SKM-1 (cell line): ENCODE measurements around the gene MTM1.

ENCODE experiments used
- DNase-seq: peaks from one replicate; lab custom pipeline; 2025; ENCODE audit not compliant: unreplicated experiment; lab: John Stamatoyannopoulos, UW

MTM1 gene

GRCh38 chrX:150655788-150656187, 87.4 kb downstream of the MTM1 start:
- DNase-seq: no peak

DNA sequence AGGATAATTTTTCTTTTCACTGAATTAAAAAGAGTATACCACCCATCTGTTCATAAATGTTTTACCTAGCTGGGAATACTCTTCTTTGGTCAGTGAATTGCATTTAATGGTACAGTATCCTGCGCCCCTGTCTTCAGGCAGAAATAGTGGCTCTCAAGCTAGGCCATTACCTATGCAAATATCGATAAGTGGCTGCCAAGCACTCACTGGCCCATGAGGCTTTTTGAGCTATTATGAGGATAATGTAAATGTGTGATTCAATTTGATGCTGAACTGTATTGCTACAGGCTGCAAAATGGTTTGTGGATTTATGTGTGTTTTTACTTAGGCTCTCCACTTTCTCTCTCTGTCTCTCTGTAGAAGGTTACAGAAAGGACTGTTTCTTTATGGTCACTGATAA, 94.7 kb downstream of the MTM1 start:
- no peak for DNase-seq

GRCh38 chrX:150664290-150664689, 95.9 kb downstream of the MTM1 start:
- DNase-seq: no peak

DNA sequence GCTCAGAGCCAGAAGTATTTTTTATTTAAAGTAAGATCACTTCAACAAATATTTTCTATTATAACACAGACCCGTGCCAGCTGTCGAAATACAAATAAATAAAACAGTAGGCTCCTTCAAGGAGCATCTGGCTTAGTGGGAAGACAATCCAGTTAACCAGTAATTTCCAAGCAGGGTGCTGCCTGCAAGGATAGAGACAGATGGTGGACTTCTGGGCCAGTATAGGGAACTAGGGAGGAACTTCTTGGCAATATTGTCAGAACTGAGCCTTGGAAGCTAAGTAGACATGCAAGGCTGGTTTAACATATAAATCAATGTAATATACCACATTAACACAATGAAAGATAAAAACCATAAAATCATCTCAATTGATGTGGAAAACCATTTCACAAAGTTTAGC, 107.8 kb downstream of the MTM1 start:
- no peak for DNase-seq

DNA sequence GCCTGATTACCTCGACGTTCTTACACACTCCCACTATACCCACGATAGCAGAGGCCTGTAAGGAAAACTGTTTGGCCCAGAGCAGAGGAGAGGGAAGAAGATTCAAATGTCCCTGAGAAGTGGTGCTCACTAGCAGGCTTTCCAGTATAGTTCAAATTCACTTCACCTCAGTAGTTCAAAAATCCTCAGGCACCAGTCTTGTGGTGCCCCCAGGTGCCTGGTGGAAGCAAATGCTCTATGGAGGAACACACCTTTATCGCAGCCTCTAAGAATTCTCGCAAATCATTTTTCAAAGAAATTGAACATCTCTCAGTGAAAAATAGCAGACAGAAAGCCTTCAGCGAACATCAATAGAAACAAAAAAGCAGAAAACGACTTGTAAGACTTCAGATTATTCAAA, 112.6 kb downstream of the MTM1 start:
- no peak for DNase-seq

GRCh38 chrX:150683112-150683511, 114.7 kb downstream of the MTM1 start:
- no peak for DNase-seq

GRCh38 chrX:150683536-150684146, 115.2 kb downstream of the MTM1 start:
- DNase-seq: peak; percentile 3

DNA sequence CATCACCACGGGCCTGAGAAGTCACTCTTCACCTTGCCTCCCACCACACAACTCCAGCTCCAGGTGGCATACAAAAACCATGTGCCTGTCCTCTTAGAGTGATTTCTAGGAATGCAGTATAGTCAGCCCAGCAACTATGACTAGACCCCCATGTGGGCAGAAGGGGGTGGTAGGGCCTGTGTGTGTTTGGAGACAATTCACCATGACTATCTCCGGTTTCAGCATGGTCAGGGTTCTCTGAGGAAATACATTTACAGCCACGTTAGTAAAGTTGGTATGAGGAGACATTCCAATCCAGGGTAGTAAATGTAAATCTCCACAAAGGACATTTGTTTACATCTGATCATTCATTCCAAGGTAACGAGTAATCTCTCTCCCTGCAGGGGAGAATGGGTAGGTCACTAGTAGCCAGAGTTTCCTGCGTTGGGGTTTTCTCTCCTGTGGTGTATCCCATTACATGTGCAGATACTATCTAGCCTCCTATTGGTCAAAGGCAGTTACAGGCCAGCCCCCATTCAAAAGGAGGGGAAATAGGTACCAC, 120.6 kb downstream of the MTM1 start:
- DNase-seq: no peak

GRCh38 chrX:150690126-150690525, 121.7 kb downstream of the MTM1 start:
- DNase-seq: no peak

GRCh38 chrX:150692296-150692695, 123.9 kb downstream of the MTM1 start:
- DNase-seq: no peak

- DNase-seq: no peak
Measured at GRCh38 chrX:150692831-150693724, 124.7 kb downstream of the MTM1 start, which contains the start of gene MTMR1. MTMR1 (plus strand) TSS chrX:150693396; CDS start chrX:150693531, 135 bp downstream.

DNA sequence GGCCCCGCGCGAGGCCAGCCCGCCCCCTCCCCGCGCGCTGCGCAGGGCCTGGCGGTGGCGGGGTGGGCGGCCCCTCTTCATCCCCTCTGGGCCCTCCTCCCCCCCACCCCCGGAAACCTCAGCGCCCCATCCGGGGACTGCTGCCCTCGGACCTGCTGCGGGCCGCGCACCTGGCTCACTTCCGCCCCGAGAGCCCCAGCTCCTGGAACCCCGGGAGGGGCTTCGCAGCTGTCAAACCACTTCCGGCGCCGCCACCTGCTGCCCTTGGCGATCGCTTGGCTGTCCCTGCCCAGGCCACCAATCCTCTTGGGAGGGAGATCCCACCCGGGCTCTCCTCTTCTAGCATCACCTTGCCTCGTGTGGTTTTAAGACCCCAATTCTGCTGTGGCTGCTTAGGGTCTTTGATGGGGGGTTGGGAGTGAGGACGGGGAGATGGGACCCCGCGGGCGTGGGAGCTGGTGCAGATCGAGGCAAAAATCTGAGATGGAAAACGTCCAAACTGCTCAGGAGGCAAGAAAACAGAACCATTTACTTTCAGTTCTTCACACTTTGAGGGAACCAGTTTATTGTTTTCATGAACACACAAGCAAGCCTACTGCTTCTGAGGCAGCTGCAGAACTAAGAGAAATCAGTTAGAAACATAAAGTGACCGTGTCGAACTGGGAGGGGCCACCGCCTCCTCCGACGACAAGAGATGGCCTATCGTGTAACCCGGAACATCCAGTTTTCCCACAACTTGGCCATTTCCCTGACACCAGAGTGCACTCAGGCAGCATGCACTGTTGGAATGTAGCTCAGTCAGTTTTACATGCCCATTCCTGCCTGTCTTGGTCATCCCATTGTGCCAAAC, 125.5 kb downstream of the MTM1 start:
- DNase-seq: no peak

GRCh38 chrX:150694738-150695410, 126.5 kb downstream of the MTM1 start:
- no peak for DNase-seq

DNA sequence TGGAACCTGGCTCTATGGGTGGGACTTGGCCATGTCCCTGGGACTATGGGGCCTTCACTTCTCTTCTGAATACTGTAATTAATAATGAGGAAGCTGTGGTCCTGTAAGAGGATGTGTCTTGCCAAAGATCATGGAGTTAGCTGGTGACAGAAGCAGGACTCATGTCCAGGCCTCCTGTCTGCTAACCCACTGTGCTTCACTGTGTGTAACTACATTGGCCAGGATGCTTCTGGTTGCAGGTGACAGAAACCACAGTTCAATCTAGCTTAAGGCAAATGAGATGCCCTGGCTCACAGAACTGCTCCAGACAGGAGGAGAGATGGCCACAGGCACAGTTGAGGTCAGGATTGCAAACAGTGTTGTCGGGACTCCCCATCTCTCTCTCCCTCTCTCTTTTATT, 127.9 kb downstream of the MTM1 start:
- no peak for DNase-seq

- DNase-seq: no peak
Measured at GRCh38 chrX:150696866-150697265, 128.4 kb downstream of the MTM1 start.

GRCh38 chrX:150697641-150698040, 129.2 kb downstream of the MTM1 start:
- DNase-seq: no peak

GRCh38 chrX:150698981-150699380, 130.6 kb downstream of the MTM1 start:
- DNase-seq: no peak

- DNase-seq: no peak
Measured at GRCh38 chrX:150700107-150700506, 131.7 kb downstream of the MTM1 start.

DNA sequence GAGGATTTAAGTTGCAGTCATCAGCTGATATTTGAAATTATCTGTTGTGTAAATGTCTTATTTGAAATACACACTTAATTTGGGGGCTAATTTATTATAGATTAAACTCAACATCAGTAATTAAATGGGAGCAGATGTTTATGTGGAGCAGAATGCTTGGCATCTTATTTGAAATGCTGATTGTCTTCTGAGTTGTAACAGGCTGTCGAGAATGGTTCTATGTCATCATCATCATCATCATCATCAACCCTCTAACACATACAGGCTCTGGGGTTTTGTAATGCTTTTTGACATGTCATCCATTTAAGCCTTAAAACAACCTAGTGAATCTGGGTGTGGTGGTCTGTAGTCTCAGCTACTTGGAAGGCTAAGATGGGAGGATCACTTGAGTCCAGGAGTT, 133.0 kb downstream of the MTM1 start:
- no peak for DNase-seq

- no peak for DNase-seq
Measured at GRCh38 chrX:150702966-150703694, 134.7 kb downstream of the MTM1 start.
